GM13976 (cell line): ENCODE measurements around the gene ASTN2.

Experiments used
- DNase-seq: peaks from one replicate; pipeline ENCODE4 v3.0.0; 2012; ENCODE audit warnings: low spot score
- CTCF ChIP-seq: IDR thresholded peaks from 2 replicates; pipeline ENCODE4 v1.5.1; 2012; ENCODE audit warnings: borderline replicate concordance, mild to moderate bottlenecking; ENCODE audit not compliant: insufficient read depth; ENCODE audit errors: extremely low read depth, missing control alignments, control extremely low read depth
- in situ Hi-C: fragments of 300-500 bp; cut with MboI; formaldehyde crosslinking; loops from one replicate; pipeline ENCODE4 v1.12.0; 2022; ENCODE audit warnings: low sequenced_read_pairs, mixed read lengths, inconsistent platforms; ENCODE audit not compliant: unreplicated experiment

The ASTN2 gene

DNA sequence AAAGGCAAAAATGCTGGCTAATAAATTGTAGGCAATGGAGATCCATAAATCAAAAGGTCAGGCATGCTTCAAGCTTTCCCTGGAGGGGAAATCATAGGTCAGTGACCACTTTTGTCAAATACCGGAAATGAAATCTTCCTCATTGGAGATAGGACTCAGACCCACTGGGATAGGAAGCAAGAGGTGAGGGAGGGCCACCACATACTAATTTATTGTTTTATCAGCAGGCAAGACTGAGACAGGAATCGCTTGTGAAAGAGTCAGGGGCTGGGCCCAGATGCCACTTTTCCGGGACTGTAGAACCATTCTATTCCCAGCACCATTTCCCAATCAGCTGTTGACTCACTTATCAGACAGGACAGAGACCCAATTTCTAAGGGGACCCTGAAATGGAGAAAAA is 984.0 kb downstream of the ASTN2 start:
- in situ Hi-C loops = no loop called here
- TF ChIP-seq CTCF = no peak
- DNase-seq = no peak

DNA sequence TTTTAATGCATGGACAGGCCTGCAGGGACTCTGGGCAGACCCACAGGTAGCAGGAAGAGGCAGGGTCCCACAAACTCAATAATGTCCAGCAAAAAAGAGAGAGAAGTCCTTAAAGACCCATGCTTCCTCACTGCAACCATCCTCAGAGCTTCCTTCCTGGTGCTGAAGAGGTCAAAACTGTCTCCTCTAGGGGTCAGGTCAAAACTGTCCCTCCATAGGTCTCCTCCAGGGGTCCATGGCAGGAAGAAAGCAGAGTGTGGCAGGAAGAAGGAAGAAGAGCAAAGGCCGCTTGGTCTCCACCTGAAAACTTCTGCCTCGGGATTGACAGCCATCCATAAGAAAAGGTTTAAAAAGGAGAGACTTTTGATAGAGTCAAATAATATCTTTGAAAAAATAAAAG is 989.6 kb downstream of the ASTN2 start:
- TF ChIP-seq CTCF = no peak
- no peak for DNase-seq
- in situ Hi-C loops = no loop called here

GRCh38 chr9:116423149-116423548 is 991.7 kb downstream of the ASTN2 start:
- DNase-seq = no peak
- TF ChIP-seq CTCF = no peak
- in situ Hi-C loops = no loop called here

DNA sequence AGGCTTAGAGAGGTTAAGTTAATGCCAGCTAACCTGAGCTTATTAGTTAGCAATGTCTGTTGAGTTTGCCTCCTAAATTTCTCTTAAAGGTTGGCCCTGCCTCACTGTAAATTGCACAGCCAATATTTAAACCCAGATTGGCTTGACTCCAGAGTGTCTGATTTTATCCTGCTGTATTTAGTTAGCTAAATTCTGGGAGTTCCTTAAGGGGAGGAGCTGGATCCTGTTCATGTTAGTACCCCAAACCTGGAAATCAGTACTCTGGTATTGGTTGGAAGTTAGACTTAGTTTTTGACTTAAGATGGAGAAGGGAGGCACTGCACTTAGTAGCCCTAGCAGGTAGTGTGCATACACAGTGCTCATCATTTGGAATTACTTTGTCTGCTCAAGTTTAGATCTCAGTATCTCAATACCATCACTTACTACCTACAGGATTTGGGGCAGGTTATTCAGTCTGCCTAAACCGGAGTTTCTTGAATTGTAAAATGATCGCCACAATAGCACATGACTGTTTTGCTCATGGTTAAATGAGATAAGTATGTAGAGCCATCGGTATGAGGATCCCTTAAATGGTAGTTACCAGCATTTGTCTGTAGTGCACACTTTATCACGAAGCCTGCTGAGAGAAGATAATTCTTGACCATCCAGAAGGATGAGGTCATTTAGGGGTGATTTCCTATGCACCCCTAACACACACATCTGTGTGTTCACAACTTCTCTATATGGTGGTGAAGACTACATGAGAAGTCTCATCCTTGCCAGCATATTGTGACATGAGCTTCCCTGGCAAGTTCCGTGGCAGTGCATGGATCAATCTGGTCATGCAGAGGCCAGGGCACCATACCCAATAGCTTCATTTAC is 992.5 kb downstream of the ASTN2 start:
- no peak for DNase-seq
- in situ Hi-C loops = no loop called here
- TF ChIP-seq CTCF = no peak

DNA sequence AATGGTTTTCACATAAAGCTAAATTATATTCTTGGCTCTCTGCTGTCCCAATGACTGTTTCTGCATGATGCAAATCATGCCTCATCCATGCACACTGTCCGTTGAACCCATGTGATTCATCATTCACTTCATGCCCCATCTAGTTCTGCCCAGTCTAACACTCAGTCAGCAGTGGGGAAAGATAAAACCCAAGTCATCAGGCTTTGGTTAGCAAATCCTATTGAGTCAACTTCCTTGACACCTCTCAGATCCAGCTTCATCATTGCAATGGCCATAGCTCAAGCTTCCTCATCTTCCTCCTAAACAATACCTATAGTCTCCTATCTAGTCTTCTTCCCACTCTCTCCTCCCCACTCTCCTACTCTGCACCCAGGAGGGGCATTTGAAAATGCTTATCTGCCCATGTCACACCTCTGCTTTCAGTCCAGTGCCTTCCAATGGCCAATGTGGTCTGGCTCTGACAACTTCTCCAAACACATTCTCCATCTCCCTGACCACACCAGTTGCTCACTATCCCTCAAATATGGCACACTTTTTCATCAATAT is 993.8 kb downstream of the ASTN2 start:
- in situ Hi-C loops = no loop called here
- no peak for DNase-seq
- no peak for TF ChIP-seq CTCF

- no peak for TF ChIP-seq CTCF
- in situ Hi-C loops = no loop called here
These were observed 995.7 kb downstream of the ASTN2 start for GRCh38 chr9:116419181-116419580.

GRCh38 chr9:116417464-116417863 is 997.4 kb downstream of the ASTN2 start:
- in situ Hi-C loops = no loop called here
- TF ChIP-seq CTCF = no peak
- no peak for DNase-seq

More at GRCh38 chr9:116419181-116419580, 995.7 kb downstream of the ASTN2 start:
- no peak for DNase-seq
